Measurements from ENCODE around the gene DEPP1.
A peak's percentile ranks its signal among the peaks of the same experiment; 100 is the strongest.
"Not testable (repeated sequence)": the region's sequence is repeated elsewhere in the genome, so short reads cannot be mapped to it uniquely, and the experiment has no call there.

DEPP1 gene

GRCh38 chr10:44978570-44979280 is at the start of gene DEPP1:
Gene DEPP1 (minus strand): TSS chr10:44978809. CDS start chr10:44978030, 779 bp downstream.
- no peak for FAIRE-seq

DNA sequence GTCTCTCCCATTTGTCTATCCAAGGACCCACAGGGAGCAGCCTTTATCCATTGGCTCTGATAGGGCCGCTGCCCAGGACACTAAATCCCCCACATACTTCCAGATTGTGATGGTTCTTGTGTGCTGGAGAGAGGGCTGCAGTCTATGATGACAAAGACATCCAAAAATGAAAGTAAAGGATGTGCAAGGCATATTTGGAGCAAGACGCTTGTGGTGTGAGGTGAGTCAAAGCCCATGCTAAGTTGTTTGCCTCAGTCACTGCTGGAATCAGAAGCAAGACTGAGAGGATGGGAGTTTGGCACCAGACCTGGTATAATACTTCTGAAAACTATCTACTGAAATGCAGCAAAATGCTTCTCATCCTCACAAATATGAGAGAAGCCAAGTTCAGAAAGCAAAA is 44.8 kb upstream of the DEPP1 start:
- no peak for FAIRE-seq

- no peak for FAIRE-seq
Observed at GRCh38 chr10:45015590-45015989, 37.0 kb upstream of the DEPP1 start.

- FAIRE-seq = not testable (repeated sequence)
Observed at GRCh38 chr10:45014557-45014956, 35.9 kb upstream of the DEPP1 start.

- peak; percentile 51 for FAIRE-seq
Observed at GRCh38 chr10:45008524-45009161, 30.0 kb upstream of the DEPP1 start.

- FAIRE-seq = no peak
Observed at GRCh38 chr10:45006276-45007030, 27.8 kb upstream of the DEPP1 start.

DNA sequence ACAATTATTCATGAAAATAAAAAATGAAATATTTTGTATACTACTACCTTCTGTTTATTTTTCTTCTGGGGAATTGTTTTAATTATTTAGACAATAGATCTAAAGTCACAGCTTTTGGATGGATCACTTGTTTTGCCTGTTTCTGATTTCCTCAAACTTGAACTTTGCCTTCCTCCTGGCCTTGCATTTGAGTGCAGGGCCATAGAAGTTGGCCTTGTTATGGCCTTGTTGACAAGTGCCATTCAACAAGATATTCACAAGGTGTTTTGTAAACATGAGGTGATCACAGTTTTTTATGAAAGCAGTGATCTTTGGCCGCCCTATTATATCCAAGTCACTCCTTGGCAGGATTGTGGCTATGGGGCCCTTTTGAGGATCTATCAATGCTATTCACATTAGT is 26.7 kb upstream of the DEPP1 start:
- FAIRE-seq = no peak

GRCh38 chr10:45004661-45005060 is 26.1 kb upstream of the DEPP1 start:
- no peak for FAIRE-seq

DNA sequence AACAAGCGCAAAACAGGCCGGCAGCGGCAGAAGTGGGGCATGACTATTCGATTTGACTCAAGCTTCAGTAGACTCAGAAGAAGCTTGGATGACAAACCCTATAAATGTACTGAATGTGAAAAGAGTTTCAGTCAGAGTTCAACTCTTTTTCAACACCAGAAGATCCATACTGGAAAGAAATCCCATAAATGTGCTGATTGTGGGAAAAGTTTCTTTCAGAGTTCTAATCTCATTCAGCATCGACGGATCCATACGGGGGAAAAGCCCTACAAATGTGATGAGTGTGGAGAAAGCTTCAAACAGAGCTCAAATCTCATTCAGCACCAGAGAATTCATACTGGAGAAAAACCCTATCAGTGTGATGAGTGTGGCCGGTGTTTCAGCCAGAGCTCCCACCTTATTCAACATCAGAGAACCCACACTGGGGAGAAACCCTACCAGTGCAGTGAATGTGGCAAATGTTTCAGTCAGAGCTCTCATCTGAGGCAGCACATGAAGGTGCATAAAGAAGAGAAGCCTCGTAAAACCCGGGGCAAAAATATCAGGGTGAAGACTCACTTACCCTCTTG is 24.9 kb upstream of the DEPP1 start:
- no peak for FAIRE-seq

- peak; percentile 43 for FAIRE-seq
Observed at GRCh38 chr10:45001381-45002148, 23.0 kb upstream of the DEPP1 start.

- FAIRE-seq = no peak
Observed at GRCh38 chr10:45000752-45001380, 22.3 kb upstream of the DEPP1 start, which contains the start of gene ZNF22. Gene ZNF22 (plus strand): TSS chr10:45000923. CDS start chr10:45003369, 2,446 bp downstream.

DNA sequence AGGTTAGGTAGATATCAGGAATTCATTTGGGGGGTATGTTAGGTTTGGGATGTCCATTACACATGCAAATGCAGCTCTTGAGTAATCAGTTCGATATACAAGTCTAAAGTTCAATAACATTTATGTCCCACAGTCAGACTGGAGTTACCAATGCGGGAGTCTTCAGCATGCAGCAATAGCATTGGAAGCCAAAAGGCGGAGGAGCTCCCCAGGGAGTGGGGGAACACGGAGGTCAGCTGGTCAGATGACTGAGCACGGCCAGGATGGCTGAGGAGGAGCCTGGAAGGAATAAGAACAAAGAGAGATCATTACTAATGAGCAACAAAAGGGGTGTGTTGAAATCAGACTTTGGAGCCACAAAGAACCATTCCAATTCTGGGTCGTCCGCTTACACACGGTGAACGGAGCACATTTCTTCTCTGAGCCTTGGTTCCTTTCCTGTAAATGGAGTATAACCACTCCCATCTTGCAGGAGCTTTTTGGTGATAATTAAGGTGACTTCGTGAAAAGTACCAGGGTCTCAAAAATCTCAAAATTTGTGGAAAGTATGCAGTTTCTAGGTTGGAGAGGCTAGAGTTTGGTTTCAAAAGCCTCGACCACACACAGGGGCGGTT is 21.6 kb upstream of the DEPP1 start:
- FAIRE-seq = no peak

DNA sequence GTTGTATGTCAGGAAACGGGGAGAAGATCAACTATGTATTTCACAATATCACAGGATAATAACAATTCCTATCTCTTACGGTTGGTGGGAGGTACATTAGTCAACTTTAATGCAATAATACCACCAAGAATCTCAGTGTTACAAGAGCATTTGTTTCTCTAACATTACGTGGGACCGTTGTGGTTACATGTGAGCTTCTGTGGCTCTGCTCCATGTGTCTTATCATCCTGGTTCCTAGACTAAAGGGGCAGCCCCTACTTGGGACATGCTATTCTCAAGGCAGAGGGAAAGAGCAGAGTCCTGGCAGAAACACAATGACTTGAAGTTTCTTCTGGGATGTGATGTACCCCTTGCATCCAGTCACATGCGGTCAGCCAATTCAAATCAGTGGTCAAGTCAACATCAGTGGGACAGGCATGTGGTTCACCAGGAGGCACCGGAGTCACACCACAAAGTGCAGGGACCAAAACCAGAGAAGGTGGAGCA is 19.6 kb upstream of the DEPP1 start:
- no peak for FAIRE-seq

DNA sequence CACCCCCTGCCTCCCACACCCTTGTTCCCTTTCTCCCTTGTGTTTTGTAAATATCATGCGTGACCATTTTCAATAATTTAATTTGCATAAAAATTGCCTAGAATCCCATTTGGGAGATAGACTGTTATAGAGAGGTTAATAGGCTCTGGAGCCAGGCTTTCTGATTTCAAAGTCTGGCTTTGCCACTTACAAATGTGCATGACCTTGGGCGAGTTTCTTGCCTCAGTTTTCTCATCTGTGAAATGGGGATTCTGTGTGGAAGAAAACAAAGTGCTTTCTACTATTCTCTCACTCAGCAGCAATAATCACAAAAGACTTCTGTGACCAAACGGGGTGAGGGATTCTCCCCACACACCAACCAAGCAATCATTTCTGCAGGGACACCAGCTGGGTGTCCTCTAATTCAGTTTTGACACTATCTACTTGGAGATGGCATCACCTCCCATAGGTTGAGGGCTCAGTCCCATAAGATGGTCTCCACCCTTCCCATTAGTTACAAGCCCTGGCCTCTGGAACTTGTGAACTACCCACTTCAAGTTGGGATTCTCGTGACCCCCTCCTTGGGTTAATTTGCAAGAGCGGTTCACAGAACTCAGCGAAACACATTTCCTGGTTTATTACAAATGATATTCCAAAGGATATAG is 18.6 kb upstream of the DEPP1 start:
- FAIRE-seq = no peak

DNA sequence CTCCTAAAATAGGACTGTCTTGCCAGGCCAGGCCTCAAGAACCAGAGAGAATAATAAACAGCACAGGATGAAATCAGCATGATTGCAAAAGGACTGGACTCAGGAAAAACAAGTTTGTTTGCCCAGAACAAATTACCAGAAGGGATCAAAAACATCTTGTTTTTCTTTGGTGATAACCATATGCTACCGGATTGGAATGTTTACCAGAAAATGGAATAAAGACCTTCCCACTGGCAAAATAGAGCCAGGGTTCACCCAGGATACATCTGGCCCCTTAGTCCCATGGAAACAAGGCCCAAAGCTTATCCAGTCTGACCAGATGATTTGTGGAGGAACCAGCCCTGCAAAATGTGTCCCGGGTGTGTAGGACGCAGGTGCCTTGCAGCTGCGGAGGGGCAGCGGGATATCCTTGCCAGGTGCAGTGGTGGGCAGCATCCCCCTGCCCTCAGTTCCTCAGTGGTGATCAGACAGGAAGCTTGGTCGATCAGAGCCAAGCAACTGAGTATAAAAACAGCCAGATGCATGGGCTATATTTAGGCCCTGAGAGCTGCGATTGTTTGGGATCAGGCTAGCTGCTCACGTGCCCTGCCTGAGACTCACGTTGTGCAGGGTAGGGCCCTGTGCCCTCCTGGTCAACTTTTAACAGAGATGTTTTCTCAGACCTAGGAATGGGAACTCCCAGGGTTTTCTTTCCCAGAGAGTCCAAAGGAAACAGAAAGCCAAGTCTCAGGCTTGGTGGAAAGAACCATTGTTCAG is 17.5 kb upstream of the DEPP1 start:
- no peak for FAIRE-seq

- FAIRE-seq = no peak
Observed at GRCh38 chr10:44995581-44995913, 16.9 kb upstream of the DEPP1 start.

- no peak for FAIRE-seq
Observed at GRCh38 chr10:44994752-44995530, 16.3 kb upstream of the DEPP1 start.

- no peak for FAIRE-seq
Observed at GRCh38 chr10:44993922-44994751, 15.5 kb upstream of the DEPP1 start.

Measured in colon (tissue), 2 donors.